Activated CD4-positive, alpha-beta memory T cell treated with anti-CD3 and anti-CD28 coated beads, Interleukin-2, amount 10 ng/mL, durations not matched to agents 7 days and 5 days (primary cell): ENCODE data around the gene TPR. TPM values are rescaled to one million over a fixed set of nuclear protein-coding genes. Genes with fewer than 3 reads are reported as not detected.

Experiments
- CTCF ChIA-PET: fragments of 350-600 bp; sonication (Branson Sonifier 250); formaldehyde crosslinking; loops from one replicate; lab custom pipeline; 2021; ENCODE audit warnings: antibody characterized with exemption, inconsistent platforms; lab: Charles Lee
- POLR2A ChIA-PET: fragments of 350-600 bp; sonication (Branson Sonifier 250); formaldehyde crosslinking; loops from one replicate; lab custom pipeline; 2021; ENCODE audit warnings: antibody characterized with exemption; lab: Charles Lee
- DNase-seq: peaks from one replicate; pipeline ENCODE4 v3.0.0-alpha.2; 2020
- H3K27ac Mint-ChIP-seq: one replicate; pipeline ENCODE4 v1.8.0; 2021; ENCODE audit warnings: mild to moderate bottlenecking, mixed read lengths
- H3K27me3 Mint-ChIP-seq: one replicate; pipeline ENCODE4 v1.8.0; 2021; ENCODE audit warnings: mixed read lengths
- H3K36me3 Mint-ChIP-seq: one replicate; pipeline ENCODE4 v1.8.0; 2021; ENCODE audit warnings: low read depth, mixed read lengths
- H3K4me1 Mint-ChIP-seq: one replicate; pipeline ENCODE4 v1.8.0; 2021; ENCODE audit warnings: mixed read lengths
- H3K4me3 Mint-ChIP-seq: one replicate; pipeline ENCODE4 v1.8.0; 2021; ENCODE audit warnings: mild to moderate bottlenecking, mixed read lengths
- H3K9me3 Mint-ChIP-seq: one replicate; pipeline ENCODE4 v1.8.0; 2021; ENCODE audit warnings: mixed read lengths
- total RNA-seq, 2 experiments: library from RNA; stranded (reverse); gene quantifications; one replicate each; pipeline ENCODE4 v1.2.3, GENCODE V29; 2021

The TPR gene
- total RNA-seq, 2 experiments from 2014 or later = 117 to 122 TPM

GRCh38 chr1:186272486-186272885, 102.6 kb downstream of the TPR start:
- Mint-ChIP-seq H3K9me3 (no peaks in the 10 kb centered on the region), H3K4me1 (no peaks in the 10 kb centered on the region), H3K27ac (no peak overlapping the region), H3K4me3 (no peak overlapping the region), H3K36me3 (no peaks in the 10 kb centered on the region), H3K27me3 (no peaks in the 10 kb centered on the region)
- ChIA-PET CTCF (no interaction called here), POLR2A (no interaction called here)
- no peak for DNase-seq

GRCh38 chr1:186271032-186271431, 104.0 kb downstream of the TPR start:
- ChIA-PET CTCF (no interaction called here), POLR2A (no interaction called here)
- H3K9me3 Mint-ChIP-seq = no peaks in the 10 kb centered on the region
- no peak overlapping the region for H3K4me3 Mint-ChIP-seq
- no peaks in the 10 kb centered on the region for H3K4me1 Mint-ChIP-seq
- H3K27me3 Mint-ChIP-seq = no peaks in the 10 kb centered on the region
- no peak overlapping the region for H3K27ac Mint-ChIP-seq
- H3K36me3 Mint-ChIP-seq = no peaks in the 10 kb centered on the region
- no peak for DNase-seq

Other genes starting within 250 kb of the TPR start
- under 1 TPM; 0.23 to 0.25 TPM for gene PRG4, start 79.0 kb downstream of the TPR start, total RNA-seq
- 10 to 100 TPM in 1 of 2 experiments, 1 to 10 TPM in 1; 10.0 to 10.8 TPM for gene ODR4, start 585 bp upstream of the TPR start, total RNA-seq
- gene PDC, start 85.9 kb upstream of the TPR start, total RNA-seq = not detected